D721Med (cell line): ENCODE data around the gene MRAS.
"Not testable (repeated sequence)": the region's sequence is repeated elsewhere in the genome, so short reads cannot be mapped to it uniquely, and the experiment has no call there.

Experiments
- DNase-seq: peaks from one replicate; pipeline ENCODE4 v3.0.0; 2011; ENCODE audit warnings: low spot score; ENCODE audit not compliant: insufficient read length
- FAIRE-seq: peaks from 2 replicates; lab custom pipeline; 2011; peaks lifted over from hg19 to GRCh38; lab: Jason Lieb, UNC
- CTCF ChIP-seq: IDR thresholded peaks from 2 replicates; pipeline ENCODE4 v1.5.1; 2012; ENCODE audit warnings: mild to moderate bottlenecking, control low read depth; ENCODE audit not compliant: insufficient read depth; ENCODE audit errors: missing control alignments

The MRAS gene

GRCh38 chr3:138405001-138405400 lies 56.6 kb downstream of the MRAS start:
- FAIRE-seq (no peak), DNase-seq (no peak)
- TF ChIP-seq CTCF, result no peak

- no peak for TF ChIP-seq CTCF
- FAIRE-seq (no peak), DNase-seq (no peak)
These were observed 57.1 kb downstream of the MRAS start for GRCh38 chr3:138405486-138405885.

- TF ChIP-seq CTCF, result no peak
- no peak for DNase-seq
- no peak for FAIRE-seq
These were observed 58.2 kb downstream of the MRAS start for GRCh38 chr3:138406606-138407005.

GRCh38 chr3:138407236-138407907 lies 59.0 kb downstream of the MRAS start:
- TF ChIP-seq CTCF, result no peak
- FAIRE-seq (no peak), DNase-seq (no peak)

- TF ChIP-seq CTCF, result no peak
- no peak for FAIRE-seq
- no peak for DNase-seq
These were observed 60.6 kb downstream of the MRAS start for GRCh38 chr3:138408751-138409570.

GRCh38 chr3:138412821-138413551 lies 64.6 kb downstream of the MRAS start:
- TF ChIP-seq CTCF, result no peak
- no peak for FAIRE-seq
- DNase-seq, result no peak

GRCh38 chr3:138416236-138416635 lies 67.9 kb downstream of the MRAS start:
- not testable (repeated sequence) for FAIRE-seq, DNase-seq
